Fibroblast of peridontal ligament (primary cell): ENCODE data around the gene RANGAP1.

ENCODE experiments used
- DNase-seq: peaks from one replicate; pipeline ENCODE4 v3.0.0-alpha.2; 2010; ENCODE audit errors: extremely low read depth

Gene RANGAP1, protein sequence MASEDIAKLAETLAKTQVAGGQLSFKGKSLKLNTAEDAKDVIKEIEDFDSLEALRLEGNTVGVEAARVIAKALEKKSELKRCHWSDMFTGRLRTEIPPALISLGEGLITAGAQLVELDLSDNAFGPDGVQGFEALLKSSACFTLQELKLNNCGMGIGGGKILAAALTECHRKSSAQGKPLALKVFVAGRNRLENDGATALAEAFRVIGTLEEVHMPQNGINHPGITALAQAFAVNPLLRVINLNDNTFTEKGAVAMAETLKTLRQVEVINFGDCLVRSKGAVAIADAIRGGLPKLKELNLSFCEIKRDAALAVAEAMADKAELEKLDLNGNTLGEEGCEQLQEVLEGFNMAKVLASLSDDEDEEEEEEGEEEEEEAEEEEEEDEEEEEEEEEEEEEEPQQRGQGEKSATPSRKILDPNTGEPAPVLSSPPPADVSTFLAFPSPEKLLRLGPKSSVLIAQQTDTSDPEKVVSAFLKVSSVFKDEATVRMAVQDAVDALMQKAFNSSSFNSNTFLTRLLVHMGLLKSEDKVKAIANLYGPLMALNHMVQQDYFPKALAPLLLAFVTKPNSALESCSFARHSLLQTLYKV

DNA sequence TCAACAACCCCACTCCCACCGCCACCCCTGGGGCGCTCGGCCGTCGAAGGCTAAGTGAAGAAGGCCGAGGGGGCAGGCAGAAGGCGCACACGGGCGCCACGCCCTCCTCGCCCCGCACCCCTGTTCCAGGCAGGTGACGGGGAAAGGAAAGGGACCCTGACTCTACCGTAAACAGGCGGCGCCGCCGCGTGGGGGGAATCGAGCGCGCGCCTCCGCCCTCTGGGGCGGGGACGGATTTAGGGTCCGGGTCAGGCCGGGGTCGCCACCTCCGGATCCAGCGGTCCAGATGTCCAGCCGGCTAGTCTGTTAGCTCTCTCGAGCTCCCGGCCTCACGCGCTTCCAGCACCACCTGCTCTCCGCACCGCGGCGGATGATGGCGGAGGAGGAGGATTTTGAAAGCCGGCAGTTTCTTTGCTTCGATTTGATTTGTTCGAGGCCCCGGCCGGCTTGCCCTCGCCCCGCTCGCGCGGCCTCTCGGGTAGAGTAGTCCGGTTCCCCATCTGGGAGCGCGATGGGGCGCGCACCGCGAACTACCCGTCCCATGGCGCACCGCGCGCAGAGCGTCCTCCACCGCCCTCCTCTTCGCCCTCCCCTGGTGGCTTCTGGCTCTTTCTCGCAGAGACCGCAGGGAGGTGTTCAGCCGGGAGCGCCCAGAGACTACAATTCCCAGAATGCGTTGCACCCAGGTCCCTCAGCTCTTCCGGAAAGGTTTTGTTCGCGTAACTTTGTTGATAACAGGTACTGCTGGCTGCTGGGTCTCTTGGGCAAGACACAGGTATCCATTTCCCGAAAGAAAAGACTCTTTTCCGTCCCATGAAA is at the start of gene RANGAP1:
Gene RANGAP1 (minus strand): TSS at position 368 of the 819 bp plus-strand sequence. CDS start 5,143 bp downstream, outside the sequence.
- peak; percentile 96 for DNase-seq

DNA sequence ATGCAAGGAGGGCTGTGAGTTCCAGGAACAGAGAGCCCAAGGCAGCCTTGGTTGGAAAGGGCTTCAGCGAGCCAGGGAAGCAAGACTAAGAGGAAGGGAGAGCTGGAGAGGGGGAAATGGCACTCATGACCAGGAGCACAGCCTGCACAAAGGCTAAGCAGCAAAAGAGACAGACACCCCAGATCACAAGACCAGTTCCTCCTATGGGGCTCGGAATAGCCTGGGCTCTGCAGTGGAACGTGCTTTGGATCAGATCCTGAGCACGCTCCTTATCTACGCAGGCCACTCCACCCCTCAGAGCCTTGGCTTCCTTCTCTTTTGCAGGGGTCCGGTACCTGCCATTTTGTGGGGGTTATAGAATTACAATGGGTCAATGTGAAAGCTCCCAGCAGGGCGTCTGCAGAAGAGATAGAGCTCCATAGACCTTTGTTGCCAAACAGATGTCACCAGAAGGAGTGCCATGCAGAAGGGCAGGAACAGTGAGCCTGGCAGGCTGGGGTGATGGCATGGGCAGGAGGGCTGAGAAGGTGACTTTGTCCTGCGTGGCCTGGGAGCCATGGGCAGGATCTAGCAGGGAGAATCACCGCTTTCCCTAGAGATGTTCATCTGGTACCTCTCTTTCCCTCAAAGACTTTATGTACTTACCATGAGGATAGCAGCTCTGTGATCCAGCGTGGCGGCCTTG is 49.1 kb upstream of the RANGAP1 start:
- no peak for DNase-seq

DNA sequence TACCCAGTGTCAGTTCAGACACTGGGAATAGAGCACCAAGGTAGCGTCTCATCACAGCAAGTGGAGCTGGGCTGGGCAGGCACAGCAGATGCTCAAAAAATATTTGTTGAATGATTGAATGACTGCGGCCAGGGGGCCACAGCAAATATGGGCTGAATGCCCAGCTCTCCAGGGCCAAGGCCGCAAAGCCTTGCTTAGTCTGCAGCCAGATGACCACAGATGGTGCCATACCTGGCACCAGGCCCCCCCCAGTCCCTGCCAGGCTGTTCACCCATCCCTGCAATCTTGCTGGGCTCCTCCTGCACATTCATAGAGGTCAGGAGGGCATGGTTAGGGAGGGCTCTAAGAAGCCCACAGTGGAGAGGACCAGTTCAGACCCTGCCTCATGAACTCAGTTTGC is 48.2 kb upstream of the RANGAP1 start:
- DNase-seq = no peak

- no peak for DNase-seq
These were observed 47.8 kb upstream of the RANGAP1 start for GRCh38 chr22:41333806-41334205.

GRCh38 chr22:41332217-41332939 is 46.4 kb upstream of the RANGAP1 start:
- DNase-seq = no peak

GRCh38 chr22:41330169-41330568 is 44.2 kb upstream of the RANGAP1 start:
- DNase-seq = no peak

DNA sequence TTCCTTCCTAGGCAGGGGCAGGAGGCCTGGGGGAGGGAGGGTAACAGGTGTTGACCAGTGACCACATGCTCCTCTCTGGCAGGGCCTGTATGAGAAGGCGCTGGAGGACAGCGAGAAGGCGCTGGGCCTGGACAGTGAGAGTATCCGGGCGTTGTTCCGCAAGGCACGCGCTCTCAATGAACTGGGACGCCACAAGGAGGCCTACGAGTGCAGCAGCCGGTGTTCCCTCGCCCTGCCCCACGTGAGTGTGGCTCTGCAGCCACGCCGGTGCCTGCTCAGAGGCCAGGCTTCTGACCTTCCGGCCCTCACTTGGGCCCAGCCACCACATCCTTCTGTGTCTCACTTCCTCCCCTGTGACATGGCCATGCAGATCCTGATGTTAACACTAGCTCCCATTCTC is 41.1 kb upstream of the RANGAP1 start:
- no peak for DNase-seq

DNA sequence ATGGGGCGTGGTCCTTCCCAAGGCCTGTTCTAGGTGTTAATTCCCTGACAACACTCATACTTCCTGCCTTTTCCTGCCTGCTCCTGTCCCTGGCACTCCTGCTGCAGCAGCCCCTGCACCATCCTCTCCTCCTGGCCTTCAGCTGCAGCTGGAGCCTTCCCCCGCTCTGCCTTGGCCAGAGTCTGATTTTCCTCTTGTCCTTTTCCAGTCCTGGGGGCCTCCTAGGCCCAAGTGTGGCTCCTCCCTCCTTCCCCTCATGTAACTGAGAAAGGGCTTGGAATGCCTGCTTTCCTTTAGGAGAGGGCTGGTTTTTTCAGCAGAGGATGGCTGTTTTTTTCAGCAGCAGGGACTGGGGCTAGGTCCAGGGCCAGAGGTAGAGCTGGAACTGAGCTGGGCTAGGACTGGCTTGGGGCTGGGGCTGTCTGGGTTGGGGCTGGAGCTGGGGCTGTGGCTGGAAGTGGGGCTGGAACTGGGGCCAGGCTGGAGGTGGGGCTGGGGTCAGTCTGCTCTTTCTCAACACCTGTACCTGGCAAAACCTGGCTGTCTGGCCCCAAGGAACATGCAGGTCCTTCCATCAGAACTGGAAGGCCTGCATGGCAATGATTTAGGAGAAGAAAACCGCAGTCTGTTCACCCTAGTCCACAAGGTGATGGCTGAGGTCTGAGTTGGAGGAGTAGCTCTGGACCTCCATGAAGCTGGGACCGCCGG is 39.0 kb upstream of the RANGAP1 start:
- no peak for DNase-seq

DNA sequence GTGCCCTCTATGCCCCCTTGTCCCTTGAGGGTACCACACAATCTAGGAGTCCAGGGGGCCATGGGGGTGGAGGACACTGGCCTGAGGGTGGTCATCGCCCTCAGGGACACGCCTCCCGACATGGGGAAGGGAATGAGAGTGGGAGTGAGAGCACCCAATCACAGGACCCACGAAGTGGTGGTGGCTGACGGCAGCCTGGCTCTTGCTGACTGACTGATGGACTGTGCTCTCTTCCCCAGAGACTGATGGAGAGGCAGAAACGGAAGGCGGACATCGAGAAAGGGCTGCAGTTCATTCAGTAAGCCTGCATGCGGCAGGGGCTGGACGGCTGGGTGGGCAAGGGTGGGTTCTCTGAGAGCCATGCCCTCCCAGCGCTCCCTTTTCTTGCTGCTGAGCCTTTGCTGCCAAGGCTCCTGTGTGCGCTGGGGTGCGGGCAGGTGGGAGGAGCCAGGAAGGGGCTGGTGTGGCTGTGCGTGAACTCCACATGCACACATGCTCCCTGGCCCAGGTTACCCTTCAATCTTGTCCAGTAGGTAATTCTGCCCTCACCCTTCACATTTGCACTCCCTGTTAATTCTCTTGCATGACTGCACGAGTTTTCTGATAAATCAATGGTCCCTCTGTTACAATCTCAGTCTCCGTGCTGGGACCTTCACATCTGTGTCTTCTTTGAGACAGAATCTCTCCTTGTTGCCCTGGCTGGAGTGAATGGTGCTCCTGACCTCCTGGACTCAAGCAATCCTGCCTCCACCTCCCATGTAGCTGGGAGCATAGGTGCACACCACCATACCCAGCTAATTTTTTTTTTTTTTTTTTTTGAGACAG is 34.6 kb upstream of the RANGAP1 start:
- DNase-seq = no peak

DNA sequence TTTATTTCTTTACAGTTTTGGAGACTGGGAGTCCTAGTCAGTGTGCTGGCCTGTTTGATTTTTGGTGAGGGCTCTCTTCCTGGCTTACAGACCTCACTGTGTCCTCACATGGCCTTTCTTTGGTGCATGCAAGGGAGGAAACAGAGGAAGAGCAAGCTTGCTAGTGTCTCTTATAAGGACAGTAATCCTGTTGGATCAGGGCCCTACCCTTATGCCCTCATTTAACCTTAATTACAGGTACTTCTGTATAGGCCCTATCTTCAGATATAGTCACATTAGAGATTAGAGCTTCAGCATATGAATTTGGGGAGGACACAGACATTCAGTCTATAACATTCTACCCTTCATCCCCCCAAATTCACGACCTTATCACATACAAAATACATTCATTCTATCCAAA is 29.6 kb upstream of the RANGAP1 start:
- no peak for DNase-seq

DNA sequence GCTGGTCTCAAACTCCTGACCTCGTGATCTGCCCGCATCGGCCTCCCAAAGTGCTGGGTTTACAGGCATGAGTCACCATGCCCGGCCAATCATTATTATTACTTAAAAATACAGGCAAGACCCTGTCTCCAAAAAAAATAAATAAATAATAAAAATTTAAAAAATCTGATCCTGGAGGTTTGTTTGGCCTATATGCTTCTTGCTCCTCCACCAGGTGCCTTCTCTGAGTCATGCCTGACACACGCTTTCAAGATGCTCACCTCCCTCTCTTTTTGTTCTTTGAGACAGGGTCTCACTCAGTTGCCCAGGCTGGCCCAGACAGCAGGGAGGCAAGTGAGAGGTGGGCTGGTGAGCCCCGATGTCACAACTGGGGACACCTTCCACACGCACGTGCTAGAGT is 28.8 kb upstream of the RANGAP1 start:
- no peak for DNase-seq

GRCh38 chr22:41311487-41311886 is 25.5 kb upstream of the RANGAP1 start:
- DNase-seq = no peak

GRCh38 chr22:41310336-41310735 is 24.3 kb upstream of the RANGAP1 start:
- DNase-seq = no peak

DNA sequence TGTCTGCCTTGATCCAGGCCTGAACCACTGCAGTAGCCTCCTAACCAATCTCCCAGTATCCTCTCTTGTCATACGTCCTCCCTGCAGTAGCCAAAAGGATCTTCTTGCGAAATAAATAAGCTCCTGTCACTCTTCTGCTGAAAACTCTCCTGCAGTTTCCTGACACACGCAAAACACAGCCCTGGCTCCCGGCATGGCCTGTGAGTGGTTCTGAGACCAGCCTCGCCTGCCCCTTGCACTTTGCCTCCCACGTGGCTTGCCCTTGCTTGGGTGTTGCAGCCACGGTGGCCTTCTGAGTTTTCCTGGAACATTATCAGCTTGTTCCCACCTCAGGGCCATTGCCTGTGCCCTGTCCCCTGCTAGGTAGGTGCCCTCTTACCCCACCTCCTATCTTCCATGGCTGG is 22.6 kb upstream of the RANGAP1 start:
- DNase-seq = no peak

- DNase-seq = peak; percentile 58
These were observed 22.1 kb upstream of the RANGAP1 start for GRCh38 chr22:41308054-41308453.

- peak; percentile 57 for DNase-seq
These were observed 19.7 kb upstream of the RANGAP1 start for GRCh38 chr22:41305646-41306045.

GRCh38 chr22:41302811-41303210 is 16.8 kb upstream of the RANGAP1 start:
- DNase-seq = no peak

- no peak for DNase-seq
These were observed 16.2 kb upstream of the RANGAP1 start for GRCh38 chr22:41302021-41302767.
